ENCODE data around the gene C17orf58.
A peak's percentile ranks its signal among the peaks of the same experiment; 100 is the strongest.
"Not testable (repeated sequence)": the region's sequence is repeated elsewhere in the genome, so short reads cannot be mapped to it uniquely, and the experiment has no call there.

The C17orf58 gene

DNA sequence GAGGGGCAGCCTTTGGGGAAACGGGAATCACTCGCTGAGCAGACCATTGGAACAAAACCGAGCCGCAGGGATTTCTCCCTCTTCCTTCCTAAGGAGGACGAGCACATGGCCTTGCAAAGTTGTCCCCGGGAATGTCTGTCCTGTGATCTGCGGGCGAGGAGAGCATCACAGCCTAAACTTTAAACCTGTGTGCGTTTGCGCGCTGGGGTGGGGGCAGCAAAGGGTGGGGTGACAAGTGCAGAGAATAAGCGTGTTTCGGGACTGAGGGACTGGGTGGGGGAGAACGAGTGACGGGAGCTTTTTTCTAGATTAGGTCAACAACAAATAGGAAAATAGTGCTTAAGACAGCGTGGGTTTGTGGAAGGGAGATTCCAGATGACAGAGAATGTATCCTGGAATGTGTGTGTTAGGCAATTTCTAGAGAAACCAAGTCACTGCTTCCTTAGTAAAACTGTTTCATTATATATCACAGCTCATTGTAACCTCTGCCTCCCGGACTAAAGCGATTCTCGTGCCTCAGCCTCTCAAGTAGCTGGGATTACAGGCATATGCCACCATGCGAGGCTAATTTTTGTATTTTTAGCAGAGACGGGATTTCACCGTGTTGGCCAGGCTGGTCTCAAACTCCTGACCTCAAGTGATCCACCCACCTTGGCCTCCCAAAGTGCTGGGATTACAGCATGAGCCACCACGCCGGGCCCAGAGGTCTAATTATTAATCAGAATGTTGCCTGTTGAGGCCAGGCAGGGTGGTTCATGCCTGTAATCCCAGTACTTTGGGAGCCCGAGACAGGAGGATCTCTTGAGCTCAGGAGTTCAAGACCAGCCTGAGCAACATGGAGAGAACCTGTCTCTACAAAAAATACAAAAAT is at the start of gene C17orf58:
C17orf58 (minus strand) TSS at position 169 of the 871 bp plus-strand sequence. CDS start 271 bp downstream, outside the sequence.
- not testable (repeated sequence) for DNase-seq

- DNase-seq: peak; percentile 28
Measured at GRCh38 chr17:68036304-68037147, 40.3 kb upstream of the C17orf58 start.

GRCh38 chr17:68035523-68036303 is 39.4 kb upstream of the C17orf58 start, which contains the start of gene KPNA2:
TSS of gene KPNA2 (plus strand) at chr17:68035735. CDS start at chr17:68037133, 1,398 bp downstream.
- DNase-seq: peak; percentile 97

GRCh38 chr17:68035131-68035522 is 38.9 kb upstream of the C17orf58 start:
- DNase-seq: no peak

DNA sequence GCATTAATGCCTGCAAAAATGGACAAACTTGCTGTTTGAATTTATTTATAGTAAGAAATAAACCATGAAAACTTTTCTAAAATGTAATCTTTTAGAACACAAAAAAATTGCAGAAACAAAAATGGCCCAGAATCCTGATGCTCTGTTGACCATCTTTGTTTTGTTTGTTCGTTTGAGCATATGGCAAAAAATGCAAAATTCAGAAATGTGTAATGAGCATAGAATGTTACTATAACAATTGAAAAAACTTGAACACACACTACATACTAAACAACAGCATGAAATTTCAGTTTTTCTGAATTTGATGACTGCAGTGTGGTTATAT is 38.1 kb upstream of the C17orf58 start:
- no peak for DNase-seq

DNA sequence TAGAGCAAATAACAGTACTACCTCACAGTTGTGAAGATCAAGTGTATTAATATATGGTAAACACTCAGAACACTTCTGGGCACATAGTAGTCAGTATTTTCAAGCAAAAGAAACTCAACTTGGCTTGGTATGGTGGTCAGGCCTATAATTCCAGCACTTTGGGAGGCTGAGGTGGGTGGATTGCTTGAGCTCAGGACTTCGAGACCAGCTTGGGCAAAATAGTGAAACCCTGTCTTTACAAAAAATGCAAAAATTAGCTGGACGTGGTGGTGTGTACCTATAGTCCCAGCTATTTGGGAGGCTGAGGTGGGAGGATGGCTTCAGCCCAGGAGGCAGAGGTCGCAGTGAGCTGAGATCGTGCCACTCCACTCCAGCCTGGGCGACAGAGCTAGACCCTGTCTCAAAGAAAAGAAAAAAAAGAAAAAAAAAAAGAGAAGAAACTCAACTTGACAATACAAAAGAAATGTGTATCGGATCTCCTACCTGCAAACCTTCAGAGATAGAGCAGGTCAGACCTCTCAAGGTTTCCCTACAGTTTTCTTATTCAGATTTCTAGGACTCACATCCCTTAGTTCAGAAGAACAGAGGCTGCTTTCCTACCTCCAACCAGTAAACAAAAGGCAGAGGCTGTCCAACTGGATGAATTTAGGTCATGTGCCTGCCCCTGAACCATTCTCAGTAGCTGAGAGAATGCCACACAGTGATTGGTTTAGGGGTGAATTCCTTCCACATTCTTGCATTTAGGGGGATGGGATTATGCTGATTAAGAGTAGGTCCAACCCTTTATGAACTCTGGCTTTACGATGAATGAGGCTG is 37.6 kb upstream of the C17orf58 start:
- DNase-seq: peak; percentile 48

GRCh38 chr17:68029512-68030215 is 33.4 kb upstream of the C17orf58 start:
- DNase-seq: peak; percentile 28

DNA sequence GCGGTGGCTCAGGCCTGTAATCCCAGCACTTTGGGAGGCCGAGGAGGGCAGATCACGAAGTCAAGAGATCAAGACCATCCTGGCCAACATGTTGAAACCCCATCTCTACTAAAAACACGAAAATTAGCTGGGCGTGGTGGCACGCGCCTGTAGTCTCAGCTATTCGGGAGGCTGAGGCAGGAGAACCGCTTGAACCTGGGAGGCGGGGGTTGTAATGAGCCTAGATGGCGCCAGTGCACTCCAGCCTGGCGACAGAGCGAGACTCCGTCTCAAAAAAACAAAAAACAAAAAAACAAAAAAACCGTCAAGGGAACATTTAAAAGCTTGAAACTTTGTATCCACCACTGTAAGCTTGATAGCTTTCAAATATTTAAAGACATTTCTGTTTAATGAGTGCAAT is 26.3 kb upstream of the C17orf58 start:
- DNase-seq: not testable (repeated sequence)

DNA sequence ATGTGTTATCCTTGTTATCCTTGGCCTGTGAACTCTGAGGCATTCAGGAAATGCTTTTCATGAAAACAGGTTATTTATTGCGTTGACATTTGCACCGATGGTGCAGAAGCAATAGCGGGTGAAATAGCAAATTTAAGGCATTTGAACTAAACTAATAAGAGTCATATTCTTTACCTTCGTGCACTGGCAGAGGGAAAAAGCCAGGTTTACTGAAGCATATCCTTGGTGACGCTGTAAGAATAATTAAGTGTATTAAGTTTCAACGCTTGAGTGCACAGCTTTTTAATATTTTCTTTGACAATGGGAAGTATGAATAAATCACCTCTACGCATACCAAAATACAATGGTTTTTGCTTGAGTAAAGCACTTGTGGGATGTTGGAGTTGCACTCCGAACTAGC is 25.7 kb upstream of the C17orf58 start:
- DNase-seq: no peak

DNA sequence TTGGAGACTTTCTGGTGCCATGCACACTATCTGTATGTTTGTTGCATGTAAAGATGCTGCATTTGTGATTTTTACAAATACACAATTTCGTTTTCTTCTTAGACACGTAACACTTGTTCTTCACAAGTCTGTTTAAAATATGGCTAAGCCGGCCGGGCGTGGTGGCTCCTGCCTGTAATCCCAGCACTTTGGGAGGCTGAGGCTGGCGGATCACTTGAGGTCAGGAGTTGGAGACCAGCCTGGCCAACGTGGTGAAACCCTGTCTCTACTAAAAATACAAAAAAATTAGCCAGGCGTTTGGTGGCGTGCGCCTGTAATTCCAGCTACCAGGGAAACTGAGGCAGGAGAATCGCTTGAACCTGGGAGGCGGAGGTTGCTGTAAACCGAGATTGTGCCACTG is 24.5 kb upstream of the C17orf58 start:
- DNase-seq: not testable (repeated sequence)

GRCh38 chr17:68020409-68020756 is 24.1 kb upstream of the C17orf58 start:
- DNase-seq: peak; percentile 34

DNA sequence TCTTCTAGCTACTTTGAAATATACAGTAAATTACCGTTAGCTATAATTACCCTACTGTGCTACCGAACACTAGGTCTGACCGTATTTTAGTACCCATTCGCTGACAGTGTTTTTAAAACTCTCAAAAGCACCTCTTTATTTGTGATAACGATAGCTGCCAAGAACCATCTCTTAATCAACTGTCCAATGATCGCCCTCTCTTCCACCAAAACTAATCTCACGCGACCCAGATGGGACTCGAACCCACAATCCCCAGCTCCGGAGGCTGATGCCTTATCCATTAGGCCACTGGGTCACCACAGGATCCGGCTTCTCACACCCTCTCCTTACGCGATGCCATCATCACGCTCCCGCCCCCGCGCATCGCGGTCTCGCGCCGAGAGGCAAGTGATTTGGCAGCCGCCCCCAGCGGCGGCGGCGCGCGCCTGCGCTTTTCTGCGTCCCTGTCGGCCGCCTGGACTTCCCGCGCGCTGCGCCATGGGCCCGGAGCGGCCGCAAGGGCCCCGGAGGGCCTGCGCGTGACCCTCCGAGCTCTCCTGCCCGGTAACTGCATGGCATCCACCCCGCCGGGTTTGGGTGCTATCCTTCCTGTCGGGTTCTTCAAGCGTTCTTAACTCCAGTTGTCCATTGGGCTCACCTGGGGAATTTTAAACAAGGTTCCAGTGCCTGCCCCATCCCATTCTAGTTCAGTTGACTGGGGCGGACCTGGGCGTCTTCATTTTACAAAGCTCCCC is 23.6 kb upstream of the C17orf58 start:
- peak; percentile 96 for DNase-seq

GRCh38 chr17:68019336-68019674 is 23.0 kb upstream of the C17orf58 start:
- DNase-seq: no peak

DNA sequence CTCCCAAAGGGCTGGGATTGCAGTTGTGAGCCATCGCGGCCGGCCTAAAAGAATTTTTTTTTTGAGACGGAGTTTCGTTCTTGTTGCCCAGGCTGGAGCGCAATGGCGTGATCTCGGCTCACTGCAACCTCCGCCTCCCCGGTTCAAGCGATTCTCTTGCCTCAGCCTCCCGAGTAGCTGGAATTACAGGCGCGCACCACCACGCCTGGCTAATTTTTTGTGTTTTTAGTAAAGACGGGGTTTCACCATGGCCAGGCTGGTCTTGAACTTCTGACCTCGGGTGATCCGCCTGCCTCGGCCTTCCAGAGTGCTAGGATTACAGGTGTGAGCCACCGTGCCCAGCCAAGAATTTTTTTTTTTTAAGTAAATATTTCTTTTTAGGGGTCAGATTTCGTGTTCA is 22.2 kb upstream of the C17orf58 start:
- not testable (repeated sequence) for DNase-seq

DNA sequence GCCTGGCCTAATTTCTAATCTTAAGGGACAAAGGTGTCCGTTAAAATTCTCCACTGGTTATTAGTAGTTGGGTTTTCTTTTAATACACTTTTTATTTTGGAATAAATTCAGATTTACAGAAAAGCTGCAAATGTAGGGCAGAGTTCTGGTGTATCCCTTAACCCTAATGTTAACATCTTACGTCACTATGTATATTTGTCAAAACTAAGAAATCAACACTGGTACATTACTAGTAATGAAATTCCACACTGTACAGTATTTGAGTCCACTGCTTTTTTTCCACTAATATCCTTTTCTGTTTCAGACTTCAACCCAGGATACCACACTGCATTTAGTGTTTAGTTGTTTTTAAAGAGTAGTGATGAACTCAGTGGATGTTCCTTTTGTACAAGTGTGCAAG is 20.6 kb upstream of the C17orf58 start:
- DNase-seq: no peak

DNA sequence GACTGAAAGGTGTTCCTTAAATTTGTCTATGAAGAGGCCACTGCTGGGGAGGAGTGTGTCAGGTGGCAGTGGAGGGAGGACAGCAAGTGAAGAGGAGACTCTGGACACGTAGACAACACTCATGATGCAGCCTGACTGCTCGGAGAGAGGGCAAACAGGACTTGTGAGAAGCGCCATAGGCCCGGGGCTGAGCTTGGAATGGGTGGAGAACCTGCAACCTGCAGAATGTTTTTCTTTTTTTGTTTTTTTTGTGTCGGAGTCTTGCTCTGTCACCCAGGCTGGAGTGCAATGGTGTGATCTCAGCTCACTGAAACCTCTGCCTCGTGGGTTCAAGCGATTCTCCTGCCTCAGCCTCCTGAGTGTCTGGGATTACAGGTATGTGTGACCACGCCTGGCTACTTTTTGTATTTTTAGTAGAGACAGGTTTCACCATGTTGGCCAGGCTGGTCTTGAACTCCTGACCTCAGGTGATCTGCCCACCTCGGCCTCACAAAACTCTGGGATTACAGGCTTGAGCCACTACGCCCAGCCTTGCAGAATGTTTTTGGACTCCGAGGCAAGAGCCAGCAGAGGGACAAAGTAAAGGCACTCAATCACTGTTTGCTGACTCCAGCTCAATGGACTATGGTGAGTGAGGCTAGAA is 18.9 kb upstream of the C17orf58 start:
- DNase-seq: no peak

DNA sequence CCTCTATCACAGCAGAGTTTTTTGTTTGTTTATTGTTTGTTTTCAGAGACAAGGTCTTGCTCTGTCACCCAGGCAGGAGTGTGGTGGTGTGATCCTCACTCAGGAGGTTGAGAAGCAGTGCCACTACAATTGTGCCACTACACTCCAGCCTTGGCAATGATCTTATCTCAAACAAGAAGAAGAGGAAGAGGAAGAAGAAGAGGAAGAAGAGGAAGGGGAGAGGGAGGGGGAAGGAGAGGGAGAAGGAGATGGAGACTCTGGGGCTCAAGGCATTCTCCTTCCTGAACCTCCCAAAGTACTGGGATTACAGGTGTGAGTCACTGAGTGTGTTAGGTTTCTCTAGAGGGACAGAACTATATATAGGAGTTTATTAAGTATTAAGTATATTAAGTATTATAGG is 17.1 kb upstream of the C17orf58 start:
- DNase-seq: no peak

DNA sequence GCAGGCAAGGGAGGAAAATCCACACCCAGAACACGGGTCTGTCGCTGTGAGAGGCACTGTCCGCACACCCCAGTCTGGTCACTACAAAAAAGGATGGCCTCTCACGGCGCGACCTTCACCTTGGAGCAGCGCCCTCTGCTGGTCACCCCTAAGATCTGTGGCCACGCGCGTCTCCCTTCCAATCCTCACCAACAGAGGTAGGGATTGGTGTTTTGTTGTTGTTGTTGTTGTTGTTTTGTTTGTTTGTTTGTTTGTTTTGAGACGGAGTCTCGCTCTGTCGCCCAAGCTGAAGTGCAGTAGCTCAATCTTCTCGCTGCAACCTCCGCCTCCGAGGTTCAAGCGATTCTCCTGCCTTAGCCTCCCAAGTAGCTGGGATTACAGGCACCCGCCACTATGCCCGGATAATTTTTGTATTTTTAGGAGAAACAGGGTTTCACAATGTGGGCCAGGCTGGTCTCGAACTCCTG is 15.0 kb upstream of the C17orf58 start:
- DNase-seq: peak; percentile 30

DNA sequence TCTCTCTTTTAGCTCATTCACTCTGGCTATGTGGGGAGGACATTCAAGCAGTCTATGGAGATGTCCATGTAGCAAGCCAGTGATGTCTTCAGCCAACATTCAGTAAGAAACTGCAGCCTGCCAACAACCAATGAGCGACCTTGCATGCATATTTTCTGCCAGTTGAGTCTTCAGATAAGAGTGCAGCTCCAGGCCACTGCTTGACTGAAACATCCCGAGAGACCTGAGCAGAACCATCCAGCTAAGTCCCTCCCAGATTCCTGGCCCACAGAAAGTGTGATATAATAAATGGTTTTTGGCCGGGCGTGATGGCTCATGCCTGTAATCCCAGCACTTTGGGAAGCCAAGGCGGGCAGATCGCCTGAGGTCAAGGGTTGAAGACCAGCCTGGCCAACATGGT is 10.5 kb upstream of the C17orf58 start:
- DNase-seq: no peak

DNA sequence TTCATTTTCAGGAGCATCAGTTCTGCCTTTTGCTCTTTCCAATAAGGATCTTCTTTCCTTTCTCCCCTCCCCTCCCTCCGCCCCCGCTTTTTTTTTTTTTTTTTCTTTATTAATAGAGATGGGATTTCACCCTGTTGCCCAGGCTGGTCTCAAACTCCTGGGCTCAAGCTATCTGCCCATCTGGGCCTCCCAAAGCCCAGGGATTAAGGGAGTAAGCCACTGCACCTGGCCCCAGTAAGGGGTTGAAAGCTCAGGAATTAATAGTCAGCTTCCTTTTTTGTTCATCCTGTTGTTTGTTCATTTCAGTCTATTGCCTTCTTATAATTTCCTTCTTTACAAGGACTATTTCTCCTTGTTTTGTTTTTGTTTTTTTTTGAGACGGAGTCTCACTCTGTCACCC is 7.9 kb upstream of the C17orf58 start:
- no peak for DNase-seq

All from DMS153 (cell line).